Right renal pelvis (tissue), 4 donors: ENCODE results near the gene ZNF385B. TPM values are rescaled to one million over a fixed set of nuclear protein-coding genes. Genes with fewer than 3 reads are reported as not detected.

Experiments used
- DNase-seq, 4 donors: peaks; one replicate each; pipeline ENCODE4 v3.0.0-alpha.2; 2013; ENCODE audit warnings: low read depth in 4 of 4, low spot score in 3 of 4, missing footprints in 1 of 4
- polyA plus RNA-seq, 4 donors: library from polyadenylated mRNA; unstranded; fragments of 120-200 nt; gene quantifications; one replicate each; pipeline ENCODE4 v1.2.1, GENCODE V29; 2013; ENCODE audit not compliant: insufficient read length in 4 of 4

The ZNF385B gene
- polyA plus RNA-seq, 4 donors: 11.6 to 17.4 (median 14.4) TPM

GRCh38 chr2:179528576-179529069 lies 332.8 kb downstream of the ZNF385B start:
- no peak for DNase-seq

- DNase-seq: no peak
Observed at GRCh38 chr2:179525340-179525739, 336.1 kb downstream of the ZNF385B start.

GRCh38 chr2:179524809-179525339 lies 336.5 kb downstream of the ZNF385B start:
- no peak for DNase-seq

GRCh38 chr2:179521944-179522343 lies 339.5 kb downstream of the ZNF385B start:
- DNase-seq: no peak

GRCh38 chr2:179518830-179519229 lies 342.6 kb downstream of the ZNF385B start:
- DNase-seq: peak in 2 of 4 donors; percentile 20 to 24

- no peak for DNase-seq
Observed at GRCh38 chr2:179513181-179513580, 348.2 kb downstream of the ZNF385B start.

GRCh38 chr2:179512281-179513035 lies 349.0 kb downstream of the ZNF385B start:
- DNase-seq: no peak

- no peak for DNase-seq
Observed at GRCh38 chr2:179511105-179511789, 350.2 kb downstream of the ZNF385B start.

DNA sequence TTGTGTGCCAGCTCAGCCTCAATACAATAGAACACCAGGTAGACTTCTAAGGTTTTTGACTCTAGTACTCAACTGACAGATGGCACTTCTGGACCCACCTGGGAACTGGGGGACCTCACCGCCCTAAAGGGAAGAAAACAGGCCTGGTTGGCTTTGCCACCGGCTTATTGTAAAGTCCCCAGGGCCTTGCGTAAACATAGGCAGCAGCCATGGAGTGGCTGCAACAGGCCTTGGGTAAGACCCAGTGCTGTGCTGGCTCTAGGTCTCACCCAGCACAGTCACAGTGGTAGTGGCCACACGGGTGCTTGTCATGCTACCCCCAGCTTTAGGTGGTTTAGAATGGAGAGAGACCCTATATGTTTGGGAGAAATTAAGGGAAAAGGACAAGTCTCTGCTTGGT lies 366.1 kb downstream of the ZNF385B start:
- no peak for DNase-seq

DNA sequence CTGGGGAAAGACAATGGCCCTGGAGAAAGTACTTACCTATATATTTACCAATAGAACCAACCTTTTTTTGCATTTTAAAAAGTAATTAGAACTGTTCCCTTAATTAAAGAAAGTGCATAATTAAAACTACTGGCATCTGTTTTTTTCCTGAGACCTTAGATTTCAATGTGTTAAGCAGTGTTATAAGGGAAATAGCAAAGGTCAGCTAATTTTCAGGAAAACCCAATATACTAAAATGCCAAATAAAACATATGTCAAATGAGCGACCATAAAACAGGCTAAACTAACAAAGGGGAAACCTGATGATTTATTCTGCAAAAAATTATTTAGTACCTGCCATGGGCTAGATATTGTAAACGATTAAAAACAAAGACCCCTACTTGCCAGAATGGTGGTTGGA lies 372.8 kb downstream of the ZNF385B start:
- no peak for DNase-seq

- no peak for DNase-seq
Observed at GRCh38 chr2:179487010-179487731, 374.2 kb downstream of the ZNF385B start.

GRCh38 chr2:179483131-179483530 lies 378.3 kb downstream of the ZNF385B start:
- no peak for DNase-seq

GRCh38 chr2:179479947-179480346 lies 381.5 kb downstream of the ZNF385B start:
- no peak for DNase-seq

GRCh38 chr2:179478771-179479170 lies 382.6 kb downstream of the ZNF385B start:
- DNase-seq: no peak

DNA sequence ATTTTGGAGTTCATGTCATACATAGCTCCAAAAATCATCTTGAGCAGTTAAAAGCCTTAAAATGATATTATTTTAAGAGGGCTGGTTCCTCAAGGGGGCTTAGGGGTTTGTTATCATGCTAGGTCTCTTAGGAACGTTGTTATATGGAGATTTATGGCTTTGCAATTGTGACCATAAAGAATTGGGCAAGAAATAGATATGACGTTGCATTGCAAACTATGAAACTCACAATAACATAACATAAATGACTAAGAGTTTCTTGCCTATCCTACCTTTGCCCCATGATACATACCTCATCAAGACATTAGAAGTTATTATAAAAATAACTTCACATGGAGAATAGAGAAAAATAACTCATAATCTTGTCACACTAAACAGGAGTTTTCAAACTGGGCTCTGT lies 390.4 kb downstream of the ZNF385B start:
- no peak for DNase-seq

DNA sequence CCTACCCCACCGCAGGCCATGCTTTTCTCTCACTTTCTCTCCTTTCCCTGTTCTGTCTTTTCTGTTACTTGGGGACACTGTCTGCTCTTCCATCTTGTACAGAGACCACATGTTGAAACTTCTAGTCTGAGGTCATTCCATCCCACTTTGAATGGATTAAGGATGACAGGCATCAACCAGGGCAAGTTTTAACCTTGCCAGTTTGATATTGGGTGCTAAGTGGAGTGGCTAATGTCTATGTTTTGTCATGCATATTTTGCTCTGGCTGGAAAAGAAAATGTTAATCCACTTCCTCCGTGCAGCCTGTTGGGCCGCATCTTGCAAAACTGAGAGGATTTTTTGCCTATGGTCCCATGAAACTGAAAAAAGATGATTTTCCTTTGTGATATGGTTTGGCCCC lies 391.3 kb downstream of the ZNF385B start:
- DNase-seq: no peak

GRCh38 chr2:179467960-179468359 lies 393.5 kb downstream of the ZNF385B start:
- DNase-seq: no peak

GRCh38 chr2:179467111-179467510 lies 394.3 kb downstream of the ZNF385B start:
- DNase-seq: no peak

GRCh38 chr2:179461420-179461819 lies 400.0 kb downstream of the ZNF385B start:
- no peak for DNase-seq

GRCh38 chr2:179460181-179460929 lies 401.1 kb downstream of the ZNF385B start:
- DNase-seq: no peak
